IPS-18c (cell line): ENCODE results near the gene PRKAG2.

ENCODE experiments used
- H3K4me3 ChIP-seq: 2 replicates; pipeline ENCODE4 v1.7.0; 2013; ENCODE audit warnings: low read depth, mild to moderate bottlenecking, low read length, moderate library complexity; ENCODE audit not compliant: insufficient read depth
- H3K9me3 ChIP-seq: one replicate; pipeline ENCODE4 v1.6.1; 2013; ENCODE audit warnings: mild to moderate bottlenecking, low read length, moderate library complexity; ENCODE audit not compliant: control insufficient read depth, insufficient read depth

Gene PRKAG2

DNA sequence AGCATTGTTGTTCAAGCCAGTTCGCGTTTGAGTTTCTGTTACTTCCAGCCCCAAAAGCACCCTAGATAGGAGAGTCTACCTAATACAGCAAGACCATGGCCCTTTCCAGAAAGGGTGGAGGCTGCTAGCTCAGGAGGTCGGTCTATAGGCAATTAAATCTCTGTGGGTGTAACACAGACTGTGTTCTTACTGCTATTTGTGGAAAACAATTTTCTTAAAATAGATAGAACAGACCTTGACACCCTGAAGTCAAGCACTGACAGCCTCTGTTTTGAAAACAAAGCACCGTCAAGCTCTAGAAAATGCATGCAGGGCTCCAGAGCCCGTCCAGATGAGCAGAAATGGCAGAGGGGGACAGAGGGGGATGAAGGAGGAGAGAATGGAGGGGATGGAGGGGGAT is 156.6 kb downstream of the PRKAG2 start:
- Histone ChIP-seq H3K9me3 (no peaks in the 10 kb centered on the region), H3K4me3 (no peak overlapping the region)

DNA sequence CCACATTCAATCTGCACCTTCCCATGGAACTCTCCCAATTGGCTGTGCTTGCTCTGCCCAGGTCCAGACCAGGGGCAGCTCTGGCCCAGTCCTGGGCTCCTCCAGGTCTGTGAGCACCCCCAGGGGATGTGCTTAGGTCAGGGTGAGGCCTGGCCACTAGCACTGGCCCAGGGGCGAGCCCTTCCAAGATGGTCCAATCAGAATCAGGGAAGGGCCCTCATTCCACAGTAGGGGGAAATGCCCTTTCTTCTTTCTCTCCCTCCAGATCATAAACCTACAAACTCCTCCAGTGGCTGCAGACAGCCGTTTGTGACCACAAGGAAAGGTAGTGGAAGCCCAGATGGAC is 157.0 kb downstream of the PRKAG2 start:
- H3K4me3 ChIP-seq = no peak overlapping the region
- no peaks in the 10 kb centered on the region for H3K9me3 ChIP-seq

DNA sequence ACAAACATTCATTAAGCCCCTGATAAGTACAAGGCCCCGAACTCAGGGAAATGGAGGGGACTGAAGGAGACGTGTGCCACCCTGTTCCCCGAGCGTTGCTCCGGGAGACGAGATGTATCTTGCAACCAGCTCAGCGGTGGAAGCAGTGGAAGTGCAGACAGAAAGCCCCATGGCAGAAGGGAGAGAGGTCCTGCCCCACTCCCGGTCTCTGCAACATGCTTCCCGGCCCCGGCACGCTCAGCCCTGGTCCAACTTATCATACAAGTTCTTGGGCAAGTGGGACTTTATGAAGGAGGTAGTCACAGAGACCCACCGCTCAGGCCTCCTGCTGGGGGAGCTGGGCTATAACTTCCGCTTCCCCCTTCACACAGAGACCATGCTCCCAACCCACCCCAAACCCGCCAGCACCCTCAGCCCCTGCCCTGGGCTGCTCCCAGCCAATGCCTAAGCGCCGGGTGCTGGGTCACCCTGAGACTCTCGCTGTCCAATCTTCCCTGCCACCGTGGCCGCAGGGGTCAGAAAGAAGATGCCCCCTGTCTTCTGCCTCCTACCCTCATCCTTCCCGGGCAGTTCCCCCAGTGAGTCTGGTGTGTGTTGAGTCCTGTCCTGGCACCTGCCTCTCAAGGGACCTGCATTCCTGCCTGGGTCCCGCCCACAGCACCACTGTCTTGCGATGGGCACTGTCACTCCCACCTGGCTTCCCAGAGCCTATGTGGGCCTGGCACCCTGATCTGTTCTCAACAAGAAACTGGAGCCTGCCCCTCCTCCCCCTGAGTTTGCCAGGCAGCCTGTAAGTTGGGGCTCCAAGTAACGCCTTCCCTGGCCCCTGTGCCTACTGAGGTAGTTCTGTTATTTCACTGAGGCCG is 157.7 kb downstream of the PRKAG2 start:
- no peaks in the 10 kb centered on the region for H3K9me3 ChIP-seq
- H3K4me3 ChIP-seq = no peak overlapping the region

DNA sequence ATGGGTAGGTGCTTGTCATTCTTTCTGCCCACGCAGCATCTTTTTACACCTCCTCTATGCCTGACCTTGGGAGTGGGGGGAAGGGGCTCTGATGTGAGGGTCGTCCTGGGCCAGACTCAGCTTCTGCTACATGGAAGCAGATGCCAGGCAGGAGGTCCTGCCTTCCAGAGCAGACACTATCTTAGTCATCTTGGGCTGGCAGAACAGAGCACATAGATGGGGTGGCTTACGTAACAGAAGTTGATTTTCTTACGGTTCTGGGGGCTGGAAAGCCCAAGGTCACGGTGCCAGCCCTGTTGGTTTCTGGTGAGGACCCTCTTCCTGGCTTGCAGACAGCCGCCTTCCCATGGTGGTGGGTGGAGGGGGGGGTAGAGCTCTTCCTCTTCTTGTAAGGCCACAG is 159.0 kb downstream of the PRKAG2 start:
- no peaks in the 10 kb centered on the region for H3K9me3 ChIP-seq
- H3K4me3 ChIP-seq = no peak overlapping the region

DNA sequence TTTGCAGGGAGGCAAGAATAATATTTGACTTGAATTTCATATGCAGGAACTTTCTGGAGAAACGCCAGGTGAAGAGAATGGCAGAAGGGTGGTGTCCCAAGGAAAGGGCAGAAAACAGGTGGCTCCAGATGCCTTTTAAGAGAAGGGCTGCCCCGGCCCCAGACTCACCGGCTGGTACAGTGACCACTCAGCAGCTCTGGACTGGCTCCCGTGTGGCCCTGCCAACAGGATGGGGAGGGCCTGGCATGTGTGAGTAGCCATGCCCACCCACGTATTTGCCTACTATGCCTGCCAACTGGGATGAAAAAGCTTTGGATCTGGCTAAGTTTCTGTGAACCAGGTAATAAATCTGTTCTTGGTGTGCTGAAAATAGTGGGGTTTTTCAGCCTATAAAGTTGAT is 159.5 kb downstream of the PRKAG2 start:
- no peak overlapping the region for H3K4me3 ChIP-seq
- H3K9me3 ChIP-seq = no peaks in the 10 kb centered on the region

DNA sequence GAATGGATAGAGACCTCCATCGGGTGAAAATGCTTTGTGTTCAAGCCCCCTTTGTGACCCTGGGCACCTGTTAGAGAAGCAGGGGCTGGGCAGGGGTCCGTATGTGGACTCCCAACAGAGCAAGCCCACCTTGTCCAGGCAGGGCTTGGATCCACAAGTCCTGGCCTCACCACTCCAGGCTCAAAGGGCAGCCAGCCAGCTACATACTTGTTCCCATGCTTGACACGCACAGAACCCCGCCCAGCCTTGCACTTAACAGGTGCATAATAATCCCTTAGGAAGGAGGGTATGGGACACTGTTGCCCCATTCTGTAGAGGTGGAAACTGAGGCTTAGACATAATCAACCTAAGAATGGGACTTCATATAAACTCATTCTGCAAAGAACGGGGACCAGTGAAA is 160.6 kb downstream of the PRKAG2 start:
- Histone ChIP-seq H3K4me3 (no peak overlapping the region), H3K9me3 (no peaks in the 10 kb centered on the region)

DNA sequence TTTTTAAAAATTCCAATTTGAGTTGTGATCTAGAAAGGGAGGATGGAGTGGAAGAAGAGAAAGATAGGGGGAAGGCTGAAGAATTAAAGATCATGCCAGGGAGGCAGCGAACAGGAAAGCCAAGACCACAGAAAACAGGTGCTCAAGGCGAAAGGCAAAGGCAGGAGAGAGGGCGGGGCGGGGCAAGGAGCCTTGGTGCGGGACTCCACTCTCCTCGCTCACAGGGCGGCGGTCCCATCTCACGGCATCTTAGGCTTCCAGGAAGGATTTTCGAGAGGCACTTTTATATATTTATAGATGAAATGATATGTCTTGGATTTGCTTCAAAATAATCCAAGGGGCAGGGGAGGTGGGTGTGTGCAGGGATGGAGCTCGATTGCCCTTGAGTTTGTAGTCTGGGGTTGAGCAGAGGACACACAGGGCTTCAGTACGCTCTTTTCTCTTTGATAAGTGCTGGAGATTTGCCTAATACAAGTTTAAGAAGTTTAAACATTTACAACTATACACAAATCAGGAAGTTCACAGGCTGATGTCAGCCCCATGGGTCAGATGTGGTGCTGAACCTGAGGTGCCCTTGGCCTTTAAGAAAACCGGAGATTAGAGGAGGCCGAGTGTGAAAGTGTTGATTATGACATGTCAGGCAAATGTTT is 161.1 kb downstream of the PRKAG2 start:
- Histone ChIP-seq H3K4me3 (no peak overlapping the region), H3K9me3 (no peaks in the 10 kb centered on the region)

DNA sequence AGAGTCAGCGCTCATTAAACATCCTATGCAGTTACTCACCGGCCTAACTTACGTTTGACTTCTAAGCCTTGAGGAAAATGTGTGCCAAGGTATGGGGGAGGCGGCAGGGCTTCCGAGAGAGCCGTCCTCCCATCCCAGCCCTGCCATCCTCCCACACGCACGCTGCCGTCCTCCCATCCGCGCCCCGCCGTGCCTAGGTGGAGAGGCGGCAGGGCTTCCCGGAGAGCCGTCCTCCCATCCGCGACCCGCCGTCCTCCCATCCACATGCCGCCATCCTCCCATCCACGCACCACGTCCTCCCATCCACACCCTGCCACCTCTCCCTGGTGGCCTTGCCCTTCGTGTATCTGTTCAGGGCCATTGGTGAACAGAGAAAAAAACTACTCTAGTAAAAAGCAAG is 162.7 kb downstream of the PRKAG2 start:
- Histone ChIP-seq H3K4me3 (no peak overlapping the region), H3K9me3 (no peaks in the 10 kb centered on the region)

DNA sequence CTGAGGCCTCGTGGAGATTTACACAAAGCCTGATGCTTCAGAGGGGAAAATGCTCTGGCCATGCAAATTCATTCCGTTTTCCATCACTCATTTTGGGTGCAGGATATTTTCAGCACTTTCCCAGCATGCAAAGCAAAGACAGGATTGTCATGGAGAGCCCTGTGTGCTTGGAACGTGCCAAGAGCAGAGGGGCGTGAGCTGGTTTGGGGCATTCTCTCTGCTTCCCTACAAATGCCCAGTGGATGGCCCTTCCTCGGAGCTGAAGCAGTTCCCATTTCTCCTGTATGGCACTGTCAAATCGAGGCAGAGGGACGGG is 164.1 kb downstream of the PRKAG2 start:
- H3K9me3 ChIP-seq = no peaks in the 10 kb centered on the region
- no peak overlapping the region for H3K4me3 ChIP-seq

DNA sequence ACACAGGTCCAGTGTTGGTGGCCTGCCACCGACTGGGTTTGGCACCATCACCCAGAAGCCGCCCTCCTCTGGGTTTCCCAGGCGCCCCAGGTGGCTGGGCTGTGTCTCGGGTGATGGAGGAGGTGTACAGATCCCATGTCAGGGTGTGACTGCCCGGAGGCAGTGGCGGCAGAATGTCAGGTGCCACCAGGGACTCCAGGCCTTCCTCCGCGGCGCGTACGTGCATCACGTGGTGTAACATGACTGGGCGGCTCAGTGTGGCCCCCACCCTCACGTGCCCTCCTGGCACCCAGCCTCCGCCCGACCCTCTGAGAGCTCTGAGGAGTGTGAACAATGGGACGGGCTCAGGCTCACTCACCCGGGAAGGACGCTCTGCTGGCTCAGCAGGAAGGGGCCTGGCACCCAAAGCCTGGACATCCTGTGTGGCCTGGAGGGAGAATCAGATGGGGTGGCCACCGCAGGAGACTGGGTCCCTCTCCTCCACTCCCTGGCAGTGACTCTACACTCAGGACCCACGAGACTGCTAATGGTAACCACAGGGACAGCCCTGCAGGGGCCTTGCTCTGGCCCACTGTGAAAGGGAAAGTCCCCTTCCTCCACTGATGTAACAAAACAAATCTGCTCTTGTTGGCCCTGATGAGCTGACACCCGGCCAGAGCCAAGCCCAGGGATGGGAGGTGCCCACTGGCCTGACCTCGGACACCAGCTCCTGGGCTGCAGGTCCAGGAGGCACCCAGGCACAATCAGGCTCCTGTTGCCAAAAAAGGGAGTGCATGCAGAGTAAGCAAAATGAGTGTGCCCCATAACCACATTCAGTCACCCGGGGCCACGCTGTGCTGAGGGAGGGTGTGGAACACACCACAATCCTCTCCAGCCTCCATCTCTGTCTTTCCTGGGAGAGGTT is 164.8 kb downstream of the PRKAG2 start:
- H3K9me3 ChIP-seq = no peaks in the 10 kb centered on the region
- no peak overlapping the region for H3K4me3 ChIP-seq

DNA sequence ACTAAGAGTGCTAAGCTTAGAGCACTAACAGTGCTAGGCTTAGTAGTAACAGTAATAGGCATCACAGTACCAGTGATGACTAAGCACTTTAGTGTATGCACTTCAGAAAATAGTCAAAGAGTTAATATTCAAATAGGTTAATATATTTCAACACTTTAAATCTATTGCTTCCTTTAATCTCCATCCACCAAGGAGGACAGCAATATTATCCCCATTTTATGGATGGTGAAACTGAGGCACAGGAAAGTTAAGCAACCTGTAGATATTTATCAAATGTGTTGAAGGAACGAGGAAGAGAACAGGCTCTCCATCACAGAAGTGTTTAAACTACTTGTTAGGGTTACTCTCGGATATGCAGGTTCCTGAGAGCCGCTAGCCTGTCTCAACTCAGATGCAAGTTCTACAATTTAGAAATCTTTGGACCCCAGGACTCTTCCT is 165.5 kb downstream of the PRKAG2 start:
- Histone ChIP-seq H3K4me3 (no peak overlapping the region), H3K9me3 (no peaks in the 10 kb centered on the region)

DNA sequence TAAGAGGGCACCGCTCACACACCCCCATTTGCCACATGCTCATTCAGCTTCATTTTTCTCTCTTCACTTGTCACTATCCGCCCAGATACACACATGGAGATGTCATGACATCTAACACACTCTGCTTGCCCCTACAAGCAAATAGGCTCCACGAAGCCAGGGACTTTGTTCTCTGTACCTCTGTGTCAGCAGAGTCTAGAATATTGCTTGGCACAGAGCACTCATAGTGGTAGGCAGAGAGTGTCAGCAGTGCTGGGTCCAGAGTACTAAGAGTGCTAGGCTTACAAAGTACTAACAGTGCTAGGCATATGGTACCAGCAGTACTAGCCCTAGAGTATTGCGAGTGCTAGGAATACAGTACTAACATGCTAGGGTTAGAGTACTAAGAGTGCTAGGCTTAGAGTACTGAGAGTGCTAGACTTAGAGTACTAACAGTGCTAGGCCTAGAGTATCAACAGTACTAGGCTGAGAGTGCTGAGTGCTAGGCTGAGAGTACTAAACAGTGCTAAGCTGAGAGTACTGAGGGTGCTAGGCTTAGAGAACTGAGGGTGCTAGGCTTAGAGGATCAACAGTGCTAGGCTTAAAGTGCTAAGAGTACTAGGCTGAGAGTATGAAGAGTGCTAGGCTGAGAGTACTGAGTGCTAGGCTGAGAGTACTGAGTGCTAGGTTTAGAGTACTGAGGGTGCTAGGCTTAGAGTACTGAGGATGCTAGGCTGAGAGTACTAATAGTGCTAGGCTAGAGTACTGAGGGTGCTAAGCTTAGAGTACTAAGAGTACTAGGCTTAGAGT is 166.1 kb downstream of the PRKAG2 start:
- Histone ChIP-seq H3K4me3 (no peak overlapping the region), H3K9me3 (no peaks in the 10 kb centered on the region)

DNA sequence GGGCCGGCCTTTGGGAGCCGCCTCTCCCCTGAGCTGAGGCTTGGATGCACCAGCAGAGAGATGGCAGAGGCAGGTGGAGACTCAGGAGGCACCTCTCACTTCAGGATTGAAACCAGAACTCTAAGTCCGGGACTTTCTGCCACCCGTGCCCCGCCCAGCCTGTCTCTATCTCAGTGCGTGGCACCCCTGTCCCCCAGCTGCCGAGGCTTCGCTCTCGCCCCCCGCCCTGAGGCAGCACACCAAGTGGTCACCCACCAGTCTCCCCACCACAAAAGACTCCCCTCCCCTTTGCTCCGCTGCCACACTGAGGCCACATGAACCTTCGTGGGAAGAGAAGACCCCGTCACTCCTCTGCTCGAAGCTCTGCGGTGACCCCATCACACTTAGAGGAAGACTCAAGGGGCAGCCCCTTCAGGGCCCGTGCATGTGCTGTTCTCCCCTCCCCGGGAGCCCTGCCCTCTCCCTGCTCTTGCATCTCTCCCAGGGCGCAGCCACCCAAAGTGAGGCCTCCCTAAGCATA is 166.7 kb downstream of the PRKAG2 start:
- Histone ChIP-seq H3K4me3 (no peak overlapping the region), H3K9me3 (no peaks in the 10 kb centered on the region)

DNA sequence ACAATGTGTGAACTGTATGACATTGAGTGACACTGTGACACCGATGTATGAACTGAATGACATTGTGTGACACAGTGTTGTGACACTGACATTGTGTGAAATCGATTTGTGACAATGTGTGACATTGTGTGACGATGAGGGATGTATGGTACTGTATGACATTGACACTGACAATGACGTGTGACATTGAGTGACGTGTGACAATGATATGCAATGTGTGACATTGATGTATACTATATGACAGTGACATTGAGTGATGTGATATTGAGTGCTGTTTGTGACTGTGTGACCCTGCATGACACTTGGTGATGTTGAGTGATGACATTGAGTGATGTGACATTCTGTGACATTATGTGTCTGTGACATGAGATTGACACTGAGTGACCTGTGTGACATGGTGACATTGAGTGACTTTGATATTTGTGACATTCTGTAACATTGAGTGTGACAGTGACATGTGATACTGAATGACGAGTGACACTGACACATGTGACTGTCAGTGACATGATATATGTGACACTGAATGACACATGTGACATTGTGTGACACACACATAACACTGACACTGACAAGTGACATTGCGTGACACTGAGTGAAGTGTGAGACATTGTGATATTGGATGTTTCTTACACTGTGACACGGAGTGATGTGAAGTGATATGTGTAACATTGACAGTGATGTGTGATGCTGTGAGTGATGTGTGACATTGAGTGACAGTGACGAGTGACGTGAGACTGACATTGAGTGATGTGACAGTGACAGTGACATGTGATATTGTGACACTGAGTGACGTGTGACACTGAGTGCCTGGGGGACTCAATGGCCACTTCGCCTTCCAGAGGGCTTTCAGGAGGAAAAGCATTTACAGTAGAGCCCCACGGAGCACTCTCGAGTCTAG is 167.5 kb downstream of the PRKAG2 start:
- H3K4me3 ChIP-seq = no peak overlapping the region
- H3K9me3 ChIP-seq = no peaks in the 10 kb centered on the region

DNA sequence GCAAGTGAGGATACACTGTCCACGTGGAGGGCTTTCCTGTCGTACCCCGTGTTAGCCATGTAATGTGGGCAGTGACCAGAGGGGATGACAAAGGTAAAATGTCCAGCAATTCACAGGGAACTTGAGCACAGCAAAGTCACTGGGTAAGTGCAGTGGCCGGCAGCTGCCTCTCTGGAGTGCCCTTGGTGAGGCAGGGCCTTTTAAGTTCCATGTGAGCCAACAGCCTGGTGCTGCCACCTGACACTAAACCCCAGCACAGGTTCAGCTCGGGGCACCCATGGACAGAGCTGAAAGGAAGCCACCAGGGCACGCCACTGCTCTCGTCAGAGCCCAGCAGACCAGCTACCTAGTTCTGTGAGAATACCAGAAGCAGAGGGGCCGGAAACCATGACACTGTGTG is 168.3 kb downstream of the PRKAG2 start:
- H3K9me3 ChIP-seq = no peaks in the 10 kb centered on the region
- H3K4me3 ChIP-seq = no peak overlapping the region

DNA sequence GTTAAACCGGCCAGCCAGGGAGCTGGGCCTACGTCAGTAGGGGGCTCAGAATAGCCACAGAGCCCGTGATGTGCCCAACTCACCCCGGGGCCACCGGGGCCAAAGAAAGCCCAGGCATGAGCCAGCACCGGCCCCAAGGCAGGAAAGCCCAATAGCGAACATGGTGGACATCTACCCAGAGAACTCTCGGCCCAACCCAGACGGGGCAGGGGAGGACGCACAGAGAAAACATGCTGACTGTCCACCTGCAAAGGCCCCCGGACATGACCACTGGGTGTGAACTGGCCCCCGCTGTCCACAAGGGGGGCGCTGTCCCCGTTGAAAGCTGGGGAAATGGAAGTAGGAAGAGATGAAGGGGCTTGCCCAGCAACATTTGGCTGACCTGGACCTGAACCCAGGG is 169.2 kb downstream of the PRKAG2 start:
- Histone ChIP-seq H3K4me3 (no peak overlapping the region), H3K9me3 (no peaks in the 10 kb centered on the region)
